GM21423 (cell line): ENCODE data around the gene CFAP119.

Experiments used
- ATAC-seq: cut with Tn5 transposase; IDR thresholded peaks from one replicate; pipeline ENCODE4 v1.9.1; 2021; ENCODE audit warnings: mild to moderate bottlenecking, moderate library complexity; ENCODE audit not compliant: unreplicated experiment

CFAP119 gene

DNA sequence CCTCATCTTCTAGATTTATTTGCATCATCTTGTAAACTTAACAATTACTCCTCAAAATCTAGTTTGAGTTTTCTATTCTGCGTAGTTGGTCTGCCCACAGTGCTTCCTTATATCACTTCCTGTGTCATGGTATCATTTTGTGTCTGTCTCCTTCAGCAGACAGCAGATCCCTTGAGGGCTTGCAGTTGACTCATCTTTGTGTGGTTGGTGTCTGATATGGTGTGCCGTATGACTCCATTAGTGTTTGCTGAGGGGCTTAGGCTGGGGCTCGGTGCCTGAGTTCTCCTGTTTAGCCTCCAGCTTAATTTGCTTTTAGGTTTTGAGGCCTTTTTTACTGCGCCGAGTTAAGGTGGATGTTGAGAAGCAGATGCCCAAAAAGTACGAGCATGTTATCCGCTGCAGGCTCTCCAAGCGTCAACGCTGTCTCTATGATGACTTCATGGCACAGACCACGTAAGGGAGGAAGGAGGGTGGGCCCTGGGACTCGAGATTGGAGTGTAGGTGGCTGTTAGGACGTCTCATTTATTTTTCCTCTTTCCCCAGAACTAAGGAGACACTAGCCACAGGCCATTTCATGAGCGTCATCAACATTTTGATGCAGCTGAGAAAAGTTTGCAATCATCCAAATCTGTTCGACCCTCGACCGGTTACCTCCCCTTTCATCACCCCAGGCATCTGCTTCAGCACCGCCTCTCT, 46.0 kb downstream of the CFAP119 start:
- no peak for ATAC-seq

DNA sequence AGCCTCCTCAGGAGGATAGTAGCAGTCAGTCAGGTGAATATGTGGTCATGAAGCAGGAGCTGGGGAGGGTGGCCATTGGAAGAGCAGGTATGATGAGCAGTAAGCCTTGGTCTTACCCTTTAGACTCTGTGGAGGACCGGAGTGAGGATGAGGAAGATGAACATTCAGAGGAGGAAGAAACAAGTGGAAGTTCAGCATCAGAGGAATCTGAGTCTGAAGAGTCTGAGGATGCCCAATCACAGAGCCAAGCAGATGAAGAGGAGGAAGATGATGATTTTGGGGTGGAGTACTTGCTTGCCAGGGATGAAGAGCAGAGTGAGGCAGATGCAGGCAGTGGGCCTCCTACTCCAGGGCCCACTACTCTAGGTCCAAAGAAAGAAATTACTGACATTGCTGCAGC, 50.1 kb downstream of the CFAP119 start:
- ATAC-seq, result no peak

DNA sequence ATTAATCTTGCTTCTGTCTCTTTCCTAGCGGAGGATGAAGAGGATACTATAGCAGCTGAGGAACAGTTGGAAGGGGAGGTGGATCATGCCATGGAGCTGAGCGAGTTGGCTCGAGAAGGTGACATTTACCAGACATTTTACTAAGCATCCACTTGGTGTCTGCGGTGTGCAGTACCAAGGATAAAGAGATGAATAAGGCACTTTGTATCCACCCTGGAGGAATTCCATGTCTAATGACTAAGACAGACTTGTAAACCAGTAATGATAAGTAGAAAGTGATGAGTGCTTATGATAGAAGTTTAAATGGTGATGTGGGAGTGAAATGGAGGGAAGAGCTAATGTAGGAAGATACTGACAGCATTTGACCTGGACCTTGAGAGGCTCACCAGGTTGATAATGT, 50.9 kb downstream of the CFAP119 start:
- ATAC-seq, result no peak
